Neural progenitor cell (in vitro differentiated cells): ENCODE results near the gene LIPE. TPM values are rescaled to one million over a fixed set of nuclear protein-coding genes. Genes with fewer than 3 reads are reported as not detected.
A peak's percentile ranks its signal among the peaks of the same experiment; 100 is the strongest.

Experiments
- DNase-seq: peaks from one replicate; pipeline ENCODE4 v3.0.0-alpha.2; 2016; ENCODE audit warnings: low spot score
- H2AFZ ChIP-seq: fragments of 200-600 bp; sonication (generic); replicated peaks from 2 replicates; pipeline ENCODE4 v1.6.1; 2016; ENCODE audit warnings: antibody characterized with exemption
- H3F3A ChIP-seq: fragments of 200-600 bp; sonication (generic); 2 replicates; pipeline ENCODE4 v1.6.1; 2016; ENCODE audit warnings: antibody characterized with exemption, low read depth
- H3K27ac ChIP-seq: fragments of 200-600 bp; sonication (generic); 2 replicates; pipeline ENCODE4 v1.5.1; 2016; ENCODE audit warnings: mild to moderate bottlenecking
- H3K27me3 ChIP-seq: fragments of 200-600 bp; sonication (generic); 2 replicates; pipeline ENCODE4 v1.6.1; 2016; ENCODE audit warnings: mild to moderate bottlenecking, moderate library complexity
- H3K36me3 ChIP-seq: fragments of 200-600 bp; sonication (generic); 2 replicates; pipeline ENCODE4 v1.5.1; 2016
- H3K4me1 ChIP-seq: fragments of 200-600 bp; sonication (generic); 2 replicates; pipeline ENCODE4 v1.6.1; 2016; ENCODE audit warnings: mixed run types
- H3K4me2 ChIP-seq: fragments of 200-600 bp; sonication (generic); 2 replicates; pipeline ENCODE4 v1.6.1; 2016
- H3K4me3 ChIP-seq: fragments of 200-600 bp; sonication (generic); 2 replicates; pipeline ENCODE4 v1.5.1; 2016
- H3K79me2 ChIP-seq: fragments of 200-600 bp; sonication (generic); 2 replicates; pipeline ENCODE4 v1.6.1; 2016; ENCODE audit warnings: low read depth
- H3K9ac ChIP-seq: fragments of 200-600 bp; sonication (generic); 2 replicates; pipeline ENCODE4 v1.6.1; 2016
- H3K9me3 ChIP-seq: fragments of 200-600 bp; sonication (generic); 2 replicates; pipeline ENCODE4 v1.5.1; 2016; ENCODE audit warnings: low read depth
- H4K20me1 ChIP-seq: fragments of 200-600 bp; sonication (generic); 2 replicates; pipeline ENCODE4 v1.6.1; 2016; ENCODE audit warnings: low read depth
- H3K27ac Mint-ChIP-seq: 3 replicates; pipeline ENCODE4 v1.8.0; 2021; ENCODE audit warnings: mixed read lengths
- H3K27me3 Mint-ChIP-seq: 2 replicates; pipeline ENCODE4 v1.8.0; 2022; ENCODE audit warnings: low read depth, mild to moderate bottlenecking, inconsistent platforms, moderate library complexity, mixed read lengths; ENCODE audit not compliant: insufficient read depth
- H3K36me3 Mint-ChIP-seq: 3 replicates; pipeline ENCODE4 v1.8.0; 2021; ENCODE audit warnings: mixed read lengths
- H3K4me1 Mint-ChIP-seq: 3 replicates; pipeline ENCODE4 v1.8.0; 2021; ENCODE audit warnings: mixed read lengths
- H3K4me3 Mint-ChIP-seq: 3 replicates; pipeline ENCODE4 v1.8.0; 2021; ENCODE audit warnings: mild to moderate bottlenecking, moderate library complexity, mixed read lengths
- H3K9me3 Mint-ChIP-seq: 3 replicates; pipeline ENCODE4 v1.8.0; 2020; ENCODE audit warnings: mixed read lengths
- CTCF ChIP-seq: fragments of 200-600 bp; sonication (generic); IDR thresholded peaks from 2 replicates; pipeline ENCODE4 v1.5.1; 2017; ENCODE audit warnings: antibody characterized with exemption, mild to moderate bottlenecking
- EZH2 ChIP-seq: fragments of 200-600 bp; sonication (generic); IDR thresholded peaks from 2 replicates; pipeline ENCODE4 v1.6.1; 2017; ENCODE audit warnings: antibody characterized with exemption, mild to moderate bottlenecking, moderate library complexity
- EZH2phosphoT487 ChIP-seq: fragments of 200-600 bp; sonication (generic); IDR thresholded peaks from 2 replicates; pipeline ENCODE4 v1.6.1; 2017; ENCODE audit warnings: antibody characterized with exemption
- total RNA-seq: library from RNA; depleted of rRNA; stranded (reverse); fragments of >200 nt; gene quantifications from 2 replicates; pipeline ENCODE4 v1.2.3, GENCODE V29; 2015; ENCODE audit warnings: low replicate concordance

The LIPE gene
- total RNA-seq, 1 donor from 2014 or later: 3.5 TPM

- no peak for DNase-seq
- H3K27ac Mint-ChIP-seq: no peak overlapping the region
- Histone ChIP-seq H3K27me3 (no peaks in the 10 kb centered on the region), H3K9me3 (no peaks in the 10 kb centered on the region), H3K4me1 (no peaks in the 10 kb centered on the region), H3K36me3 (no peaks in the 10 kb centered on the region), H3K4me2 (no peak overlapping the region), H3F3A (no peaks in the 10 kb centered on the region), H2AFZ (no peak overlapping the region), H3K4me3 (no peak overlapping the region), H3K27ac (no peak overlapping the region), H4K20me1 (no peaks in the 10 kb centered on the region), H3K9ac (no peak overlapping the region), H3K79me2 (no peaks in the 10 kb centered on the region)
- H3K4me1 Mint-ChIP-seq: peaks cover 8% of the 10 kb centered on the region
- H3K36me3 Mint-ChIP-seq: peaks cover 9% of the 10 kb centered on the region
- no peak for TF ChIP-seq EZH2phosphoT487
- TF ChIP-seq CTCF: no peak
- no peak for TF ChIP-seq EZH2
- no peaks in the 10 kb centered on the region for H3K9me3 Mint-ChIP-seq
- no peak overlapping the region for H3K4me3 Mint-ChIP-seq
- peaks cover 3% of the 10 kb centered on the region for H3K27me3 Mint-ChIP-seq
Measured at GRCh38 chr19:42376177-42376555, 51.0 kb downstream of the LIPE start.

- Mint-ChIP-seq H3K4me1 (peaks cover 10% of the 10 kb centered on the region), H3K4me3 (no peak overlapping the region), H3K27me3 (peaks cover 3% of the 10 kb centered on the region), H3K27ac (no peak overlapping the region), H3K9me3 (no peaks in the 10 kb centered on the region), H3K36me3 (peaks cover 9% of the 10 kb centered on the region)
- H3K27ac ChIP-seq: no peak overlapping the region
- DNase-seq: no peak
- no peak overlapping the region for H3K4me3 ChIP-seq
- no peak overlapping the region for H3K9ac ChIP-seq
- H3K4me1 ChIP-seq: no peaks in the 10 kb centered on the region
- H3K9me3 ChIP-seq: no peaks in the 10 kb centered on the region
- TF ChIP-seq EZH2: no peak
- TF ChIP-seq EZH2phosphoT487: no peak
- H3K79me2 ChIP-seq: no peaks in the 10 kb centered on the region
- H3K27me3 ChIP-seq: no peaks in the 10 kb centered on the region
- H3K4me2 ChIP-seq: no peak overlapping the region
- no peaks in the 10 kb centered on the region for H4K20me1 ChIP-seq
- H2AFZ ChIP-seq: no peak overlapping the region
- H3F3A ChIP-seq: no peaks in the 10 kb centered on the region
- H3K36me3 ChIP-seq: no peaks in the 10 kb centered on the region
Measured at GRCh38 chr19:42375415-42376176, 51.6 kb downstream of the LIPE start.

- H3K4me3 ChIP-seq: no peak overlapping the region
- peaks cover 6% of the 10 kb centered on the region for H3K4me1 ChIP-seq
- H3K9me3 Mint-ChIP-seq: no peaks in the 10 kb centered on the region
- no peak overlapping the region for H3K4me2 ChIP-seq
- H3K27ac Mint-ChIP-seq: no peak overlapping the region
- H2AFZ ChIP-seq: no peak overlapping the region
- no peak overlapping the region for H3K4me3 Mint-ChIP-seq
- no peak for TF ChIP-seq EZH2
- TF ChIP-seq EZH2phosphoT487: no peak
- no peaks in the 10 kb centered on the region for H3K36me3 ChIP-seq
- no peaks in the 10 kb centered on the region for H3K9me3 ChIP-seq
- H3K79me2 ChIP-seq: no peaks in the 10 kb centered on the region
- no peaks in the 10 kb centered on the region for H3K27me3 ChIP-seq
- no peak for DNase-seq
- peaks cover 9% of the 10 kb centered on the region for H3K36me3 Mint-ChIP-seq
- peaks cover 17% of the 10 kb centered on the region for H3K4me1 Mint-ChIP-seq
- H3K27me3 Mint-ChIP-seq: peaks cover 3% of the 10 kb centered on the region
- H3K9ac ChIP-seq: no peak overlapping the region
- no peak overlapping the region for H3K27ac ChIP-seq
- no peaks in the 10 kb centered on the region for H4K20me1 ChIP-seq
- no peaks in the 10 kb centered on the region for H3F3A ChIP-seq
Measured at GRCh38 chr19:42374826-42375376, 52.3 kb downstream of the LIPE start.

GRCh38 chr19:42370626-42371175, 56.5 kb downstream of the LIPE start:
- no peak overlapping the region for H3K4me3 ChIP-seq

More at GRCh38 chr19:42370626-42371175, 56.5 kb downstream of the LIPE start:
- no peak overlapping the region for H2AFZ ChIP-seq
- peaks cover 10% of the 10 kb centered on the region for H3K4me1 ChIP-seq
- H3K4me3 Mint-ChIP-seq: no peak overlapping the region
- H3K27ac Mint-ChIP-seq: peak overlapping the region; percentile 81
- H3K9me3 Mint-ChIP-seq: no peaks in the 10 kb centered on the region
- no peaks in the 10 kb centered on the region for H3K79me2 ChIP-seq
- H3K27me3 ChIP-seq: no peaks in the 10 kb centered on the region
- peaks cover 21% of the 10 kb centered on the region for H3K4me1 Mint-ChIP-seq
- H3K36me3 Mint-ChIP-seq: peaks cover 14% of the 10 kb centered on the region
- H3K9me3 ChIP-seq: no peaks in the 10 kb centered on the region
- H3K27me3 Mint-ChIP-seq: peaks cover 8% of the 10 kb centered on the region
- H3K4me2 ChIP-seq: no peak overlapping the region
- no peaks in the 10 kb centered on the region for H3K36me3 ChIP-seq
- no peaks in the 10 kb centered on the region for H3F3A ChIP-seq
- no peaks in the 10 kb centered on the region for H4K20me1 ChIP-seq
- H3K27ac ChIP-seq: no peak overlapping the region
- H3K9ac ChIP-seq: no peak overlapping the region
- no peak for DNase-seq
- no peak for TF ChIP-seq CTCF
- TF ChIP-seq EZH2phosphoT487: no peak
- TF ChIP-seq EZH2: no peak
